Neutrophil (primary cell): ENCODE results near the gene LGALS7B.
"Not testable (repeated sequence)": the region's sequence is repeated elsewhere in the genome, so short reads cannot be mapped to it uniquely, and the experiment has no call there.

Source experiments
- H3K27ac ChIP-seq: fragments of 200-600 bp; sonication (generic); 2 replicates; pipeline ENCODE4 v1.5.1; 2016; ENCODE audit warnings: mild to moderate bottlenecking, moderate library complexity
- H3K27me3 ChIP-seq: fragments of 200-600 bp; sonication (generic); 2 replicates; pipeline ENCODE4 v1.6.0; 2016; ENCODE audit warnings: mild to moderate bottlenecking
- H3K36me3 ChIP-seq: fragments of 200-600 bp; sonication (generic); 2 replicates; pipeline ENCODE4 v1.5.1; 2017
- H3K4me1 ChIP-seq, 2 experiments: fragments of 200-600 bp in 1 of 2; sonication (generic) in 1 of 2; 1 replicate in 1 of 2; 2 replicates in 1 of 2; pipeline versions ENCODE4 v1.5.1 to v1.6.1; 2013 to 2016; ENCODE audit warnings: low read depth in 1 of 2, low read length in 1 of 2, mild to moderate bottlenecking in 1 of 2, moderate library complexity in 1 of 2; ENCODE audit not compliant: control insufficient read depth in 1 of 2, insufficient read depth in 1 of 2
- H3K4me3 ChIP-seq, 2 experiments: fragments of 200-600 bp in 1 of 2; sonication (generic) in 1 of 2; 1 replicate in 1 of 2; 2 replicates in 1 of 2; pipeline ENCODE4 v1.5.1; 2013 to 2016; ENCODE audit warnings: low read depth in 1 of 2, low read length in 1 of 2, mild to moderate bottlenecking in 1 of 2, moderate library complexity in 1 of 2
- H3K9me3 ChIP-seq: fragments of 200-600 bp; sonication (generic); 2 replicates; pipeline ENCODE4 v1.5.1; 2016
- CTCF ChIP-seq: fragments of 200-600 bp; sonication (generic); IDR thresholded peaks from 2 replicates; pipeline ENCODE4 v1.5.1; 2016; ENCODE audit warnings: antibody characterized with exemption

Gene LGALS7B

DNA sequence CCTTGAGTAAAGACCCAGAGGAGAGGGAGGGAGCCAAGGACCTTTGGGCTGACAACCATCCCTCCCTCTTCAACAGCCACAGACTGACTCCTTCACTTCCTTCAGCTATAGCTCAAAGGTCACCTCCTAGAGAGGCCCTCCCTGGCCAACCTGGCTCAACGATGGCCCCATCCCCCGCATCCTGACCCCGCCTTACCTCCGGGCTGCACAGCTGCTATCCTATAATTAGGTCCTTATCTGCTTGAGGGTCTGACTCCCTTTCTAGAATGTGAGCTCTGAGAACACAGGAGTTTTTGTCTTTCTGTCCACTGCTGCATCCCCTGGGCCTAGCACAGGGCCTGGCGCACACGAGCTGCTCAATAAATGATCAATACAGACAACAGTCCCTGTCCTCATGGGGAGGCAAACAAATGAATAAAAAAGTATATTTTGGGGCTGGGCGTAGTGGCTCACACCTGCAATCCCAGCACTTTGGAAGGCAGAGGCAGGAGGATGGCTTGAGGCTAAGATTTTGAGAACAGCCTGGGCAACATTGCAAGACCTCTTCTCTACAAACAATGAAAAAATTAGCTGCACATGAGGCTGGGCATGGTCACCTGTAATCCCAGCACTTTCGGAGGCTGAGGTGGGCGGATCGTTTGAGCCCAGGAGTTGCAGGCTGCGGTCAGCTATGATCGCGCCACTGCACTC lies 30.4 kb downstream of the LGALS7B start:
- H3K27ac ChIP-seq = no peak overlapping the region
- TF ChIP-seq CTCF = no peak
- peaks cover 49% of the 10 kb centered on the region for H3K36me3 ChIP-seq
- no peaks in the 10 kb centered on the region for H3K27me3 ChIP-seq
- no peaks in the 10 kb centered on the region for H3K9me3 ChIP-seq
- H3K4me3 ChIP-seq = no peak overlapping the region
- H3K4me1 ChIP-seq = no peaks in the 10 kb centered on the region

DNA sequence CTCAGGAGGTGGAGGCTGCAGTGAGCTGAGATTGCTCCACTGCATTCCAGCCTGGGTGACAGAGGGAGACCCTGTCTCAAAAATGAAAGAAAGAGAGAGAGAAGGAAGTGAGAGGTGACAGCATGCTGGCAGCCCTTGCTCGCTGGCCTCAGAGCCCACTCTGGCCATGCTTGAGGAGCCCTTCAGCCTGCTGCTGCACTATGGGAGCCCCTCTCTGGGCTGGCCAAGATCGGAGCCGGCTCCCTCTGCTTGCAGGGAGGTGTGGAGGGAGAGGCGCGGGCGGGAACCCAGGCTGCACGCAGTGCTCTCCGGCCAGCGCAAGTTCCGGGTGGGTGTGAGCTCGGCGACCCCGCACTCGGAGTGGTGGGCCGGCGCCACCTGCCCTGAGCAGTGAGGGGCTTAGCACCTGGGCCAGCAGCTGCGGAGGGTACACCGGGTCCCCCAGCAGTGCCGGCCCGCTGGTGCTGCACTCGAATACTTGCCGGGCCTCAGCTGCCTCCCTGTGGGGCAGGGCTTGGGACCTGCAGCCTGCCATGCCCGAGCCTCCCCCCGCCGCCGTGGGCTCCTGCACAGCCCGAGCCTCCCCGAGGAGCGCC lies 32.3 kb downstream of the LGALS7B start:
- not testable (repeated sequence) for H3K9me3 ChIP-seq, H3K4me3 ChIP-seq, H3K27me3 ChIP-seq, H3K4me1 ChIP-seq, H3K27ac ChIP-seq
- H3K36me3 ChIP-seq = peaks cover 36% of the 10 kb centered on the region

DNA sequence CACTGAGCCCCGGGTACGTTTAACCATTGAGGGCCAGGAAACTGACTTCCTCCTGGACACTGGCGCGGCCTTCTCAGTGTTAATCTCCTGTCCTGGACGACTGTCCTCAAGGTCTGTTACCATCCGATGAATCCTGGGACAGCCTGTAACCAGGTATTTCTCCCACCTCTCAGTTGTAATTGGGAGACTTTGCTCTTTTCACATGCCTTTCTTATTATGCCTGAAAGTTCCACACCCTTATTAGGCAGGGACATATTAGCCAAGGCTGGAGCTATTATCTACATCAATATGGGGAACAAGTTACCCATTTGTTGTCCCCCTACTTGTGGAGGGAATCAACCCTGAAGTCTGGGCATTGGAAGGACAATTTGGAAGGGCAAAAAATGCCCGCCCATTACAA lies 36.9 kb downstream of the LGALS7B start:
- H3K9me3 ChIP-seq, H3K27ac ChIP-seq, H3K27me3 ChIP-seq, H3K4me3 ChIP-seq: not testable (repeated sequence)
- peaks cover 26% of the 10 kb centered on the region for H3K36me3 ChIP-seq
- H3K4me1 ChIP-seq = peaks cover 10 to 13% of the 10 kb centered on the region in 2 experiments

DNA sequence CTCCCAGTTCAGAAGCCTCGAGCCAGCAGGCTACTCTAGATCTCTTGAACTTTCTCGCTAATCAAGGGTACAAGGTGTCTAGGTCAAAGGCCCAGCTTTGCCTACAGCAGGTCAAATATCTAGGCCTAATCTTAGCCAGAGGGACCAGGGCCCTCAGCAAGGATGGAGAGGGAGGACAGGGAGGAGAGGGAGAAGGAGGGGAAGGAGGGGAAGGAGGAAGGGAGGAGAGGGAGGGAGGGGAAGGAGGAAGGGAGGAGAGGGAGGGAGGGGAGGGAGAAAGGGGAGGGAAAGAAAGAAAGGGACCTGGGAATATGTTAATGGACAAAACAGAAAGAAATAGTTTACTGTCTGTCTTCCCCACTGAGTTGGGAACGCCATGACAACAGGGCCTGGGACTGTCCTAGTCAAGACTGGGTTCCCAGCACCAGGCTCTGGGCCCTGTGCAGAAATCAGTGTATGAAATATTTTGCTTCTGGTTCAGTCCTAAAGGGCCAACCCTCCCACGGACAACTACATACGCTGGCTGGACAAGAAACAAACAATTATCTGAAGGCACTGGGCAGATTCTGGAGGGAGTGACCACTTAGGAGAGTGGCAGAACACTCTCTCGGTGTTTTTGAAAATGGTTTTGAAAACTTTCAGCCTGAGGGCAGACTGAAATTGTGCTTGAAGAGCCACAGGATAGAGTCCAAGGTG lies 38.0 kb downstream of the LGALS7B start:
- Histone ChIP-seq H3K4me1 (peaks cover 17 to 21% of the 10 kb centered on the region in 2 experiments), H3K4me3 (no peak overlapping the region), H3K27me3 (no peaks in the 10 kb centered on the region), H3K27ac (no peak overlapping the region), H3K9me3 (no peaks in the 10 kb centered on the region), H3K36me3 (peaks cover 25% of the 10 kb centered on the region)
- no peak for TF ChIP-seq CTCF

GRCh38 chr19:38829203-38829602 lies 40.2 kb downstream of the LGALS7B start:
- H3K4me1 ChIP-seq = peaks cover 21 to 25% of the 10 kb centered on the region in 2 experiments
- H3K27me3 ChIP-seq, H3K9me3 ChIP-seq, H3K4me3 ChIP-seq, H3K27ac ChIP-seq: not testable (repeated sequence)
- H3K36me3 ChIP-seq = peaks cover 13% of the 10 kb centered on the region

GRCh38 chr19:38830039-38830733 lies 41.2 kb downstream of the LGALS7B start:
- Histone ChIP-seq H3K27me3 (no peaks in the 10 kb centered on the region), H3K9me3 (no peaks in the 10 kb centered on the region), H3K4me3 (no peak overlapping the region), H3K27ac (no peak overlapping the region), H3K4me1 (peaks cover 21 to 25% of the 10 kb centered on the region in 2 experiments), H3K36me3 (peaks cover 13% of the 10 kb centered on the region)
- no peak for TF ChIP-seq CTCF
